Epidermal melanocyte (primary cell): ENCODE data around the gene ZSWIM2.
"Not testable (repeated sequence)": the region's sequence is repeated elsewhere in the genome, so short reads cannot be mapped to it uniquely, and the experiment has no call there.

Experiments used
- DNase-seq: peaks from one replicate; pipeline ENCODE4 v3.0.0; 2011; ENCODE audit warnings: low spot score; ENCODE audit not compliant: insufficient read length

The ZSWIM2 gene

DNA sequence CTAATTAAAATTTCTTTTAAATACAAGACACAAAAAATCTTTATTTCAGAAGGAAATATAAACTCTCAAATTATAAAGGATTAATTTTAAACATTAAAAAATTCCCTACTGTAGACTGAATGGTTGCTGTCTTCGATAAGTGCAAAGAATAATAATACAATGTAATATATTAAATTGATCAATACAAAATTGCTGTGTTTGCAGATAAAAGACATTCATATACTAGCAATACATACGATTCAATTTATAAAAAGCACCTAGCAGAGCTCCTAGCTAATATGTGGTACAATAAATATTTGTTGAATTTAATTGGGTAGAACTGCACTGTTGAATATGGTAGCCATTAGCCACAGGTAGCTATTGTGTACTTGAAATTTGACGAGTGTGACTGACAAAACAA lies 6.6 kb downstream of the ZSWIM2 start:
- no peak for DNase-seq

DNA sequence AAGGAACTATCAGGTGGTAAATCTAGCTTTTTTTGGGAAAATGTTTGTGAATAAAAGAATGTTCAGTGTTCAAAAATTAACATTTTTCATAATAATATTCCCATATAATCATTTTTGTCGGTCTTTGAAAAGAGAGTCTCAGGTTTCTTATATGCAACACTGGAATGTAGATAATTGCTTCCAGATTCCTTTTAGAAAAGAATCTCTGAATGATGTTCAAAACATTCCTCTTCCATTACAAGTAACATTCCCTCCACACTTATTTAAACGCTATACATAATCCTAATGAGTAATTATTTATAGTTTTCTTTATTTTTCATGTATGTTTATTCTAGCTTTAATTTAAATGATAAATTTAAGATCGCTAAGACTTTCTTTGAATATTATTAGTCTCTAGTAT lies 7.0 kb downstream of the ZSWIM2 start:
- no peak for DNase-seq

DNA sequence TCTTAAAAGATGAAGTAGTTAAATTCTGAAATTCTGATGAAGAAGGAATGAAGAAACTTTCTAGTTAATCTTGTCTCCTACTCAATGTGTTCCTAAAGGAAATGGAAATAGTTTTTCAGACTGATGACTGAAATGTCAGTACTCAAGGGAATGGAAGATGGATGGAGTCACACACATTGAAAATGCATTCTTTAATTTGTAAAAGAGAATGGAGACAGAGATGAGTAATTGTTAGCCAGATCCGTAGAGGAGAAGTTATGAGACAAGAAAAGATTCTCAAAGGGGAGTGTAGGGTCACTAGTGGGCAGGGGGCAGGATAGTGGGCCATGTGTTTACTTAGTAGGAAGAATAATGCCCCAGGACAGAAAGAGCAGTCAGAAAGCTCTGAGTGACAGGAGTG lies 13.3 kb downstream of the ZSWIM2 start:
- DNase-seq: no peak

DNA sequence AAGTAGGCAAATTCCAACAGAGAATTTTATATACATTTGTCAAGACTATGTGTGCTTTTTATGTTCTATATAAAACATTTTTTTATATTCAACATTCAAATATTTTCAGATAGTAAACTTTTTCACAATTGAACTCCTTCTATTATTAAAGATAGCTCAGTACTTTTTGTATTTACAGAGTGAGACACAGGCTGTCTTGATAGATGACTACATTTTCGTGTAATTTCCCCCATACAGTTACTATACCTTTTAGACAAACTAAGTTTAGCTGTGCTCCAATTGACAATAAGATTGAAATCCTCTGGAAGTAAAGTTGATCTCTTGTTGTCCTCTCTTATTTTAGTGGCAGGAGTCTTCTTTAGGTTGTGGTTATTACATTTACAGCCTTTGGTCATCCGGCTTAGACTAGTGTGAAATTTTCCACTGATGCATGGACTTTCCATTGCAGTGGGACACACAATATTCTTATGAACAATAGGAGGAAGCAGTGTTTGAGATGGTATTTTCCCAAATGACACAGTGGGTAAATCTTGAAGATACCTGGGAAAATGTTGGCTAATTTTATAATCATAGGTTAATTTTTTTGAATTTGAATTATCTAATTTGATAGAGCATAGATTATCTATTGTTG lies 21.0 kb downstream of the ZSWIM2 start:
- DNase-seq: no peak

DNA sequence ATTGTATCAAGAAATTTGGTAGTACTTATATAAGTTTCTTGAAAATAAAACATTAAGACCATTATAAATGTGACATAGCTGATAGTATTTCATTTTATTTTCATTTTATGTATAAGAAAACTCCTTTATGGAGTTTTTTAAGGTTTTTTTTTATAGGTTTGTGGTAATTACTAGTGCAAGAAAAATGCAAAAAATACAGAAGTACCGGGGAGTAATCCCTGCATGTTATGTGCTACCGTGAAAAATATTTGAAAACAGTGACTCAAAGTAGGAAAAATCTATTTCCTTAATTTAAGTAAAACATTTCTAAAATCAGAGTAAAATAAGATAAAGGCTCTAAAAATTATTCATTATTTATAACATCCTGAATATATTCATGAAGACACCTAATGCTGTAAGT lies 21.6 kb downstream of the ZSWIM2 start:
- no peak for DNase-seq

DNA sequence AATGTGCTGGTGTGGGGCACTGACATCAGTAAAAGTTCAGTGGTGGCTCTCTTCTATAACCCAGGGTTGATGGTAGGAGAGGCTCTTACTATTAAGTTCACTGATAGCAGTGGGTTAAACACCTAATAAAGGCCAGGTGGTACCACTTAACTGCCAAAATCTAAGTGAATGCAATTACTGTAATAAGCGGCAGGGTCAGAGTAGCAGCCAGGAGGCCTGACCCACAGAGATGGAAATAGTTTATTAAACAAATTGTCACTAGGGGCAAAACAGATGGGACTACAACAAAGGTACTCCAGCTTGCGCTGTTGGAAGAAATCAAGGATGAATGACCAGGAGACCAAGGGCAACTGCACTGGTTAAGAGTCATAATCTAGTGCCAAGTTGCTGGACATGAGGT lies 26.6 kb downstream of the ZSWIM2 start:
- DNase-seq: no peak

DNA sequence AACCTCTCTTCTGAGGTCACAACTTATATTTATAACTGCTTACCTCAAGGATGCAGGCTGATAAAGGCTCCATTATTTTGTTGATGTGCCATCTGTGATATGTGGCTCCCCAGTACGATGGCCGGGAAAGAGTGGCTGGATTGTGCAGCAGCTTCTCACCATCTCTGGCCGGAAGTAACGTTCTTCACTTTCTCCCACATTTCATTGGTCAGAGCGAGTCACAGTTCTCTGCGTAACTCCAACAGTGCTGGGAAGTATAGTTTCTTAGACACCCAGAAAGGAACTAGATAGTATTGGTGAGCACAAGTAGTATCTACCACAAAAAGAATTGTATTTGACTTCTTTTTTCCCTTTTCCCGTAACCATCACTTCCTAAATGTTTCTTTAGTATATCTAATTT lies 28.7 kb downstream of the ZSWIM2 start:
- DNase-seq: no peak

DNA sequence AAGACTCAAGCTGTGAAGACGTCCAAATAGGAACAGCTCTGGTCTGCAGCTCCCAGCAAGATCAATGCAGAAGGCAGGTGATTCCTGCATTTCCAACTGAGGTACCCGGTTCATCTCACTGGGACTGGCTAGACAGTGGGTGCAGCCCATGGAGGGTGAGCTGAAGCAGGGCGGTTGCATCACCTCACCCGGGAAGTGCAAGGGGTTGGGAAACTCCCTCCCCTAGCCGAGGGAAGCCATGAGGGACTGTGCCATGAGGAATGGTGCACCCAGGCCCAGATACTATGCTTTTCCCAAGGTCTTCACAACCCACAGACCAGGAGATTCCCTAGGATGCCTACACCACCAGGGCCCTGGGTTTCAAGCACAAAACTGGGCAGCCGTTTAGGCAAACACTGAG lies 37.2 kb downstream of the ZSWIM2 start:
- DNase-seq: not testable (repeated sequence)

DNA sequence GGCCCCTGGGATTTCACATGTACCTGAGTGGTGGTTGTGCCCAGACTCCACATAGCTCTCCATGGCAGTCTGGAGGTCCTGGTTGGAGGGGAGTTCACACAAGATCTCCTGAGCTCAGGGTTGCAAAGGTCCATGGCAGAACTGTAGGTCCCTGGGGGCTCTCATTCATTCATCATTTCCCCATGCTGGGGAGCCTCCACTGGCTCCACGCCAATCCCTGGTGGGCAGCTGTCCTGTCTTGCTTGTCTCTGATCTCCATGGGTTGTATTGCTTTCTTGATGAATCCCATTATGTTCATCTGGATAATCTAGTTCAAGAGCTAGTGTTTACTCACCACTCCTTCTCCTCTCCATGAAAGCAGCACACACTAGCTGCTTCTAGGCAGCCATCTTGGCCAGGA lies 42.4 kb downstream of the ZSWIM2 start:
- DNase-seq: no peak

DNA sequence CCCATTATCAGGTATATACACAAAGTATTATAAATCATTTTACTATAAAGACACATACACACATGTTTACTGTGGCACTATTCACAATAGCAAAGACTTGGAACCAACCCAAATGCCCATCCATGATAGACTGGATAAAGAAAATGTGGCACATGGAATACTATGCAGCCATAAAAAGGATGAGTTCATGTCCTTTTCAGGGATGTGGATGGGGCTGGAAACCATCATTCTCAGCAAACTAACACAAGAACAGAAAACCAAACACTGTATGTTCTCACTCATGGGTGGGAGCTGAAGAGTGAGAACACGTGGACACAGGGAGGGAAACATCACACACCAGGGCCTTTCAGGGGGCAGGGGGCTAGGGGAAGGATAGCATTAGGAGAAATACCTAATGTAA lies 50.4 kb downstream of the ZSWIM2 start:
- DNase-seq: not testable (repeated sequence)

DNA sequence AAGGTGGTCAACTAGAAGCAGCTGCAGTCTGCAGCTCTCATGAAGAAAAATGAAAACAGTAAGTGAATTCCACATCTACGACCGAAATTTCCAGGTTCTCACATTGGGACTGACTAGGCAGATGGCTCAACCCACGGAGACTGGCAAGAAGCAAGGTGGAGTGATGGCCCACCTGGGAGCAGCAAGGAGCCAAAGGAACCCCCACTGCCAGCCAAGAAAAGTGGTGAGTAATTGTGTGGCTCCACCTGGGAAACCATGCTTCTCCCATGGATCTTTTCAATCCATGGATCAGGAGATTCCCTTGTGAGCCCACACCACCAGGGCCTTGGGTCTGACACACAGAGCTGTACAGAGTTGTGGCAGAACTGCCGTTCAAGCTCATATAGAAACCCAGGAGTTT lies 64.0 kb downstream of the ZSWIM2 start:
- no peak for DNase-seq

DNA sequence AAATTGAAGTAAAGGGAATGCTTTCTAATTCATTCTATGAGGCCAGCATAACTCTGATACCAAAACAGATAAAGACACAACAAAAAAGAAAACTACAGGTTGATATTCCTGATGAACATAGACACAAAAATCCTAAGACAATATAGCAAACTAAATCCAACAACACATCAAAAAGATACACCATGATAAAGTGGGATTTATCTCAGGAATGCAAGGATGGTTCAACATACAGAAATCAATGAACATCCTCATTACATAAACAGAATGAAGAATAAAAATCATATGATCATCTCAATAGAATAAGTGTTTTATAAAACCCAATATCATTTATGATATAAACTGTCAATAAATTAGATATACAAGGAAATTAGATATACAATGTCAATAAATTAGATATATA lies 65.7 kb downstream of the ZSWIM2 start:
- no peak for DNase-seq

DNA sequence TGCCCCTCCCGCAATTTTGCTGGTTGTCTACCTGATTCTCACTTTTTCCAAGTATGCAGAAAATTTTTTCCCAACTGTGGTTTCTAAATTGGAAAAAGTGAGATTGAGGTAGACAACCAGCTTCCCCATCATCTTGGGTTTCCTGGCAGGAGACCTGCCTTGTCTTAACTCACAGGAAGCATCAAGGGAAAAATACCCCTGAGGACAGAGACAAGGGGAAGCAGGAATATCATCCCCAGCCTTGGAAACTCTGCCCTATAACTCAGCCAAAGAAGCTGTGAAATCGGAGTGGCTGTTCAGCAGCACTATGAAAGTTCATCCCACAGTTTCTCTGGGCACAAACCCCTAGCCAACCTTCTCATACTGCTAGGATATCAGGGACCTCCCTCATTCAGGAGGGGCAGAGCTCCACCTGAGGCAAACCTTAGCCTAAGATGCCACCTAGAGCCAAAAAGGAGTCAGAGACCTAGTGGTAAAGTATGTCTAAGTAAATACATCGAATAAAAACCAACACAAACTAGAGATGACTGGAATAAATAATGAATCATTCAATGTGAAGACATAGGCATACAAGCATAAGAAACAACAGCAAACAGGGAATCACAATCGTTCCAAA lies 68.2 kb downstream of the ZSWIM2 start:
- no peak for DNase-seq
